ENCODE measurements around the gene ADCY5.

Gene ADCY5

DNA sequence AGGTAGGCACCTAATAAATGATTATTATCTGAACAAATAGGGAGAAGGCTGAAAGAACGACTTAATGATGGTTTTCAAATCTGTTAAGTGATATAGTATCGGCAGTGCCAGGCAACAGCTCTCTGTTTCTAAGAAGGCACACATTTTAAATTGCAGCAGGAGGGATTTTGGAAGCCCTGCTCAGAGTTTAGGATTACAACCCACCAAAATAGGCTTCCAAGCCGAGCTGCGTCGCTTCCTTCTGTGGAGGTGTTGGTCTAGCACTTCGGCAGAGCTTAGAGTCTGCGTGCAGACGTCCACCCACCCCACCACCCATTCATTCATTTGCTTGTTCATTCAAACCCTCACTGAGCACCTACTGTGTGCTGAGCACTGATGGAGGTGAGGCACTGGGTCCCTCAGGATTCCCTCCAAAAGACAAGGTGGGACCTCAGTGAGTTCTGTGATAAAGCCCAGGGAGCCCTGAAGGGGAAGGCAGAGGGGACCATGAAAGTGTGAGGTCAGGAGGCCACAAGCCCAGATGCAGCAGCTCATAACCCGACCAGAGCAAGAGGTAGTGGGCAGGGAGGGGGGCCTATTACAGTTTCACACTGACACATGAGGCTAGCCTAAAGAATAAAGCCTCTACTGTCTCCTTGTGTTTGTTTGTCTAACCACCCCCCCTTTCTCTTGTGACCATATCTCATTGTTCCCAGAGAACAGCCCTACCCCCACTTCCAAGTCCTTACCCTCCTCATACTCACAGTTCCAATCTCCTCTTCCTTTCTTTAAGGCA lies 8.9 kb downstream of the ADCY5 start:
- Histone ChIP-seq H3K4me3 (ENCODE audit: low read depth, low read length, poor library complexity, severe bottlenecking) (no peak overlapping the region), H3K9me3 (ENCODE audit: low read length) (no peaks in the 10 kb centered on the region), H3K4me1 (ENCODE audit: insufficient read depth, low read length, severe bottlenecking) (no peaks in the 10 kb centered on the region), H3K27me3 (ENCODE audit: insufficient read depth, low read length) (no peaks in the 10 kb centered on the region; the same call in 1 of the 2 replicates), H4K20me1 (ENCODE audit: insufficient read depth, low read length) (no peaks in the 10 kb centered on the region), H3K36me3 (ENCODE audit: insufficient read depth, low read length) (no peaks in the 10 kb centered on the region), H3K79me2 (ENCODE audit: insufficient read depth, low read length) (no peaks in the 10 kb centered on the region), H3K4me2 (ENCODE audit: low read length) (no peak overlapping the region), H2AFZ (ENCODE audit: low read length) (no peak overlapping the region), H3F3A (ENCODE audit: insufficient read depth, low read length) (no peaks in the 10 kb centered on the region), H3K27ac (ENCODE audit: low read depth, low read length, poor library complexity, severe bottlenecking) (no peak overlapping the region), H3K9ac (ENCODE audit: low read length) (no peak overlapping the region), H3K9me2 (ENCODE audit: low read depth, low read length) (no peaks in the 10 kb centered on the region)
- no peak for TF ChIP-seq EZH2 (IDR thresholded peaks at IDR 0.05; ENCODE audit: borderline replicate concordance, low read length)
- TF ChIP-seq, protein P1, sequence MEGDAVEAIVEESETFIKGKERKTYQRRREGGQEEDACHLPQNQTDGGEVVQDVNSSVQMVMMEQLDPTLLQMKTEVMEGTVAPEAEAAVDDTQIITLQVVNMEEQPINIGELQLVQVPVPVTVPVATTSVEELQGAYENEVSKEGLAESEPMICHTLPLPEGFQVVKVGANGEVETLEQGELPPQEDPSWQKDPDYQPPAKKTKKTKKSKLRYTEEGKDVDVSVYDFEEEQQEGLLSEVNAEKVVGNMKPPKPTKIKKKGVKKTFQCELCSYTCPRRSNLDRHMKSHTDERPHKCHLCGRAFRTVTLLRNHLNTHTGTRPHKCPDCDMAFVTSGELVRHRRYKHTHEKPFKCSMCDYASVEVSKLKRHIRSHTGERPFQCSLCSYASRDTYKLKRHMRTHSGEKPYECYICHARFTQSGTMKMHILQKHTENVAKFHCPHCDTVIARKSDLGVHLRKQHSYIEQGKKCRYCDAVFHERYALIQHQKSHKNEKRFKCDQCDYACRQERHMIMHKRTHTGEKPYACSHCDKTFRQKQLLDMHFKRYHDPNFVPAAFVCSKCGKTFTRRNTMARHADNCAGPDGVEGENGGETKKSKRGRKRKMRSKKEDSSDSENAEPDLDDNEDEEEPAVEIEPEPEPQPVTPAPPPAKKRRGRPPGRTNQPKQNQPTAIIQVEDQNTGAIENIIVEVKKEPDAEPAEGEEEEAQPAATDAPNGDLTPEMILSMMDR (IDR thresholded peaks at IDR 0.05; ENCODE audit: low read length), result no peak

- TF ChIP-seq, protein P1 (IDR thresholded peaks at IDR 0.05; ENCODE audit: low read length), result no peak
- TF ChIP-seq EZH2 (IDR thresholded peaks at IDR 0.05; ENCODE audit: borderline replicate concordance, low read length), result no peak
- H3K27ac ChIP-seq (ENCODE audit: low read depth, low read length, poor library complexity, severe bottlenecking), result no peak overlapping the region
- H3K36me3 ChIP-seq (ENCODE audit: insufficient read depth, low read length), result no peaks in the 10 kb centered on the region
- H3K9me2 ChIP-seq (ENCODE audit: low read depth, low read length), result no peaks in the 10 kb centered on the region
- H4K20me1 ChIP-seq (ENCODE audit: insufficient read depth, low read length), result no peaks in the 10 kb centered on the region
- H3K9ac ChIP-seq (ENCODE audit: low read length), result no peak overlapping the region
- H3K4me3 ChIP-seq (ENCODE audit: low read depth, low read length, poor library complexity, severe bottlenecking), result no peak overlapping the region
- no peaks in the 10 kb centered on the region for H3K27me3 ChIP-seq (ENCODE audit: insufficient read depth, low read length)
- no peaks in the 10 kb centered on the region for H3F3A ChIP-seq (ENCODE audit: insufficient read depth, low read length)
- H3K4me2 ChIP-seq (ENCODE audit: low read length), result no peak overlapping the region
- no peaks in the 10 kb centered on the region for H3K79me2 ChIP-seq (ENCODE audit: insufficient read depth, low read length)
- H2AFZ ChIP-seq (ENCODE audit: low read length), result no peak overlapping the region
- no peaks in the 10 kb centered on the region for H3K9me3 ChIP-seq (ENCODE audit: low read length)
- no peaks in the 10 kb centered on the region for H3K4me1 ChIP-seq (ENCODE audit: insufficient read depth, low read length, severe bottlenecking)
Observed at GRCh38 chr3:123432832-123433523, 15.9 kb downstream of the ADCY5 start.

DNA sequence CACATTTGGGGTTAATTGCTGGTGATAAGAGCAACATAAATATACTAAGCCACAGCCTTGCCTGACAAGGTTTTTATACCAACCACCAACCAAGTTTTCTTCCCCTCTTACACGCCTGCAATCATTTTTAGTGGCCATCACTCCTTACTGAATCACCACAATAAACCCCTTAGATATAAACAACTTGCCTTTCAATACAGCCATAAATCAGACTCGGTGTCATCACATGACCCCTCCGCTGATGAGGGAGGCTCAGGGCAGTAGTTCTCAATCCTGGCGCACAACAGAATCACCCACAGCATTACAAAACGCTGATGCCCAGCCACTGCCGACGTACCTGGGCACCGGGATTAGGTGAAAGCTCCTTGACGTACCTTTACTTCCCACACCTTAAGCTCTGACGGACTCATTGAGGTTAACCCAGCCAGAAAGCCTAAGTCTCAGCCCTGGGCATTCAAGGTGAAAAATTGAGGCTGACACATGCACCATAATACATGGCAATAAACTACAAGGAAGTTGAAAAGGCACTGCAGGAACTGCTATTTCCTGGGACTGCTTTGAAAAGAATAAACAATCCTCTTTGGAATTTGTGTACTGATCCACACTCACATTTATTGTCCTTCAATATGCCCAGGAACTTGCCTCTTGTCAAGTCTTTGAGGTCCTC lies 17.1 kb downstream of the ADCY5 start:
- Histone ChIP-seq H3K9me2 (ENCODE audit: low read depth, low read length) (no peaks in the 10 kb centered on the region), H3K9me3 (ENCODE audit: low read length) (no peaks in the 10 kb centered on the region), H3K4me3 (ENCODE audit: low read depth, low read length, poor library complexity, severe bottlenecking) (no peak overlapping the region), H3K4me2 (ENCODE audit: low read length) (no peak overlapping the region), H3K9ac (ENCODE audit: low read length) (no peak overlapping the region), H3K4me1 (ENCODE audit: insufficient read depth, low read length, severe bottlenecking) (no peaks in the 10 kb centered on the region), H4K20me1 (ENCODE audit: insufficient read depth, low read length) (no peaks in the 10 kb centered on the region), H3F3A (ENCODE audit: insufficient read depth, low read length) (no peaks in the 10 kb centered on the region), H3K79me2 (ENCODE audit: insufficient read depth, low read length) (no peaks in the 10 kb centered on the region), H2AFZ (ENCODE audit: low read length) (no peak overlapping the region), H3K27ac (ENCODE audit: low read depth, low read length, poor library complexity, severe bottlenecking) (no peak overlapping the region), H3K27me3 (ENCODE audit: insufficient read depth, low read length) (no peaks in the 10 kb centered on the region), H3K36me3 (ENCODE audit: insufficient read depth, low read length) (no peaks in the 10 kb centered on the region)
- TF ChIP-seq, protein P1 (IDR thresholded peaks at IDR 0.05; ENCODE audit: low read length), result no peak
- no peak for TF ChIP-seq EZH2 (IDR thresholded peaks at IDR 0.05; ENCODE audit: borderline replicate concordance, low read length)

Measured in OCI-LY1 (cell line).